IPS-NIHi7 (cell line): Measurements from ENCODE around the gene CTTNBP2NL.

Source experiments
- DNase-seq: peaks from one replicate; pipeline ENCODE4 v3.0.0; 2012; ENCODE audit warnings: mixed read lengths; ENCODE audit errors: extremely low spot score

The CTTNBP2NL gene

GRCh38 chr1:112506306-112506705, 110.3 kb downstream of the CTTNBP2NL start:
- DNase-seq: no peak

- DNase-seq: no peak
Observed at GRCh38 chr1:112506731-112507130, 110.7 kb downstream of the CTTNBP2NL start.

- DNase-seq: no peak
Observed at GRCh38 chr1:112507336-112507735, 111.3 kb downstream of the CTTNBP2NL start.

- DNase-seq: peak; percentile 76
Observed at GRCh38 chr1:112507921-112508277, 111.9 kb downstream of the CTTNBP2NL start.

GRCh38 chr1:112508278-112509004, 112.4 kb downstream of the CTTNBP2NL start, which contains the start of gene WNT2B:
Gene WNT2B, plus strand, starts transcription at chr1:112508965. Its CDS starts 298 bp downstream, at chr1:112509263.
- DNase-seq: peak; percentile 79

- DNase-seq: peak; percentile 40
Observed at GRCh38 chr1:112509005-112509659, 113.1 kb downstream of the CTTNBP2NL start.

GRCh38 chr1:112509660-112510178, 113.7 kb downstream of the CTTNBP2NL start:
- no peak for DNase-seq

GRCh38 chr1:112510340-112510739, 114.3 kb downstream of the CTTNBP2NL start:
- DNase-seq: no peak
